Tibial nerve (tissue), 3 donors: ENCODE results near the gene ASIC3.

Experiments used
- CTCF ChIP-seq, 5 experiments: fragments of 200-600 bp in 3 of 5; fragments of 450-650 bp in 2 of 5; sonication (generic) in 3 of 5; IDR thresholded peaks; one replicate each; pipeline ENCODE4 v1.5.1; 2016 to 2019; ENCODE audit warnings: antibody characterized with exemption in 5 of 5, mild to moderate bottlenecking in 3 of 5, moderate library complexity in 2 of 5
- POLR2A ChIP-seq, 2 donors: fragments of 450-650 bp; IDR thresholded peaks; one replicate each; pipeline ENCODE4 v1.6.1; 2017; ENCODE audit warnings: antibody characterized with exemption in 2 of 2, mild to moderate bottlenecking in 2 of 2, moderate library complexity in 2 of 2

DNA sequence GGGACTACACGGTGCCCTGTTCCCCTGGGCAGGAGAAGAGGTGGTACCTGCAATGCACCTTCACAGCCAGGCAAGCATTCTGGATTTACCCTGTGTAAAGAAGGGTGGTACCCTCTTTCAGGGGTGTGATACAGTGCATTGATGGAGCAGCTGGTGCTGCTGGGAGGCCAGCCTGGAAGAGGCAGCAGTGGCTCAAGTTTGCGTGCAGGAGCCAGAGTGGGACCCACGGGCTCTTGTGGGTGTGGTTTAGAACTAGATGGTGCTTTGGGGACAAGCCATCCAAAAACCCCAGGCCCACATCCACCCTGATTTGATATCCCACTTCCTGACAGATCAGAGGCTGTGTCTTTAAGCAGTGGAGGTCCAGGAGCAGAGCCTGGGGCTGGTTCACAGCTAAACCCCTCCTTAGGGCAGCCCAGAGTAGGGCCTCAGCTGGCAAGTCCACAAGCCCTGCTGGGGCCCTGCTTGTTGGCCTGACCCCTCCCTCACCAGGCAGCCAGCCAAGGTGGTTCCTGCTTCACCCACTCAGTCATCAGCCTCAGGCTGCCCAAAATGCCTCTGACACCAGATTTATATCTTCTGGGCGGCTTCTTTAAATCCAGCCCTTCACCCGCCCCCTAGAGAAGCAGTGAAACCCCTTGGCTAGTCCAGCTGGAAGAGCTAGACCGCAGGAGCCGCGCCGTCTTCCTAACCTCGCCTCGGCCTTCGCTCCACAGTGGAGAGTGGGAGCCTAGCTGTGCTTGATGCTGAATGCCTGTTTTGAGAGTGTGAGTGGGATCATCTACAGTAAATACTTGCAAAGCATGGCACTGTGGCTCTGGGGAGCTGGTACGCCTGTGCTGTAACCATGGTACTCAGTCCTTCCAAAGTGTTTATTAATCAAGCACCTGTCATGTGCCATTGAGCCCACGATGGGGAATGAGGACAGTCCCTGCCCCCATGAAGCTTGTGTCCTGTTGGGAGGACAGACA is 1.4 kb upstream of the ASIC3 start:
- TF ChIP-seq POLR2A (IDR thresholded peaks at IDR 0.05) (no peak), CTCF (IDR thresholded peaks at IDR 0.05) (no peak)
